IMR-90 (cell line): ENCODE data around the gene UGT1A4. TPM values are rescaled to one million over a fixed set of nuclear protein-coding genes. Genes with fewer than 3 reads are reported as not detected.

ENCODE experiments used
- ATAC-seq: fragments of 200-7000 bp; cut with Tn5 transposase; 2 replicates; pipeline ENCODE4 v1.9.1; 2020; ENCODE audit warnings: low read depth, mild to moderate bottlenecking, moderate library complexity
- BruUV-seq: library from RNA; stranded (reverse); fragments of 400-500 nt; replicated peaks from 2 replicates; lab custom pipeline; 2021; lab: Mats Ljungman, UMichigan
- CTCF ChIA-PET: fragments of 300-600 bp; formaldehyde crosslinking; extraction: SDS; loops from one replicate; lab custom pipeline; 2021; ENCODE audit warnings: antibody characterized with exemption; lab: Yijun Ruan, JAX
- POLR2A ChIA-PET: fragments of 300-600 bp; sonication (Branson Sonifier 250); formaldehyde crosslinking; loops from one replicate; lab custom pipeline; 2022; ENCODE audit warnings: antibody characterized with exemption; ENCODE audit not compliant: unreplicated experiment; lab: Charles Lee
- DNase-seq: peaks from one replicate; pipeline ENCODE4 v3.0.0; 2013
- H2AFZ ChIP-seq: replicated peaks from 2 replicates; pipeline ENCODE3; 2013; ENCODE audit warnings: low read length, mild to moderate bottlenecking; ENCODE audit not compliant: poor library complexity
- H2AK5ac ChIP-seq: 2 replicates; pipeline ENCODE4 v1.6.1; 2013; ENCODE audit warnings: low read depth, low read length, inconsistent platforms
- H2AK9ac ChIP-seq: replicated peaks from 2 replicates; pipeline ENCODE3; 2013; ENCODE audit warnings: mild to moderate bottlenecking, low read depth, low read length, moderate library complexity; ENCODE audit not compliant: poor library complexity
- H2BK120ac ChIP-seq: 2 replicates; pipeline ENCODE4 v1.6.1; 2013; ENCODE audit warnings: low read depth, low read length, inconsistent platforms
- H2BK15ac ChIP-seq: 3 replicates; pipeline ENCODE4 v1.6.1; 2013; ENCODE audit warnings: low read depth, low read length, inconsistent platforms
- H2BK20ac ChIP-seq: 2 replicates; pipeline ENCODE4 v1.6.1; 2013; ENCODE audit warnings: low read depth, mild to moderate bottlenecking, inconsistent platforms, low read length, moderate library complexity
- H2BK5ac ChIP-seq: 2 replicates; pipeline ENCODE4 v1.6.1; 2013; ENCODE audit warnings: mild to moderate bottlenecking, low read depth, low read length, inconsistent platforms; ENCODE audit not compliant: poor library complexity, severe bottlenecking
- H3K14ac ChIP-seq: replicated peaks from 2 replicates; pipeline ENCODE4 v1.6.1; 2013; ENCODE audit warnings: low read depth, low read length, inconsistent platforms
- H3K18ac ChIP-seq: 2 replicates; pipeline ENCODE4 v1.6.1; 2013; ENCODE audit warnings: low read depth, low read length, control low read depth
- H3K23ac ChIP-seq: 2 replicates; pipeline ENCODE4 v1.6.1; 2013; ENCODE audit warnings: low read depth, low read length, inconsistent platforms
- H3K27ac ChIP-seq: 2 replicates; pipeline ENCODE4 v1.5.1; 2013; ENCODE audit warnings: mild to moderate bottlenecking, control low read depth, low read length; ENCODE audit not compliant: insufficient read depth
- H3K27me3 ChIP-seq: 2 replicates; pipeline ENCODE4 v1.6.1; 2013; ENCODE audit warnings: low read length; ENCODE audit not compliant: control insufficient read depth, insufficient read depth
- H3K36me3 ChIP-seq: 2 replicates; pipeline ENCODE4 v1.6.1; 2013; ENCODE audit warnings: low read length, mixed read lengths; ENCODE audit not compliant: control insufficient read depth, insufficient read depth
- H3K4ac ChIP-seq: 2 replicates; pipeline ENCODE4 v1.6.1; 2013; ENCODE audit warnings: low read depth, low read length, inconsistent platforms
- H3K4me1 ChIP-seq: 2 replicates; pipeline ENCODE4 v1.6.1; 2013; ENCODE audit warnings: low read length, mixed read lengths; ENCODE audit not compliant: control insufficient read depth, insufficient read depth
- H3K4me2 ChIP-seq: 2 replicates; pipeline ENCODE4 v1.6.1; 2013; ENCODE audit warnings: low read depth, mild to moderate bottlenecking, control low read depth, low read length, moderate library complexity
- H3K4me3 ChIP-seq: 2 replicates; pipeline ENCODE4 v1.5.1; 2013; ENCODE audit warnings: low read depth, mild to moderate bottlenecking, control low read depth, low read length, moderate library complexity; ENCODE audit not compliant: insufficient read depth
- H3K56ac ChIP-seq: 2 replicates; pipeline ENCODE4 v1.6.1; 2013; ENCODE audit warnings: low read length, inconsistent platforms; ENCODE audit not compliant: insufficient read depth; ENCODE audit errors: extremely low read depth
- H3K79me1 ChIP-seq, 2 experiments: 2 replicates each; pipeline ENCODE4 v1.6.1; 2013; ENCODE audit warnings: low read length in 2 of 2, inconsistent platforms in 1 of 2, low read depth in 1 of 2
- H3K9ac ChIP-seq: 2 replicates; pipeline ENCODE4 v1.6.1; 2013; ENCODE audit warnings: low read depth, low read length, control low read depth
- H3K9me1 ChIP-seq: 2 replicates; pipeline ENCODE4 v1.6.1; 2013; ENCODE audit warnings: low read length, inconsistent platforms; ENCODE audit not compliant: insufficient read depth
- H3K9me3 ChIP-seq: 2 replicates; pipeline ENCODE4 v1.6.1; 2013; ENCODE audit warnings: low read length; ENCODE audit not compliant: control insufficient read depth, insufficient read depth
- H4K20me1 ChIP-seq: 2 replicates; pipeline ENCODE4 v1.6.1; 2013; ENCODE audit warnings: low read length, inconsistent platforms; ENCODE audit not compliant: insufficient read depth
- H4K5ac ChIP-seq: 2 replicates; pipeline ENCODE4 v1.6.1; 2013; ENCODE audit warnings: mild to moderate bottlenecking, low read depth, low read length, control low read depth
- H4K8ac ChIP-seq, 2 experiments: 2 replicates each; pipeline ENCODE4 v1.6.1; 2013; ENCODE audit warnings: low read depth in 2 of 2, low read length in 2 of 2, control low read depth in 1 of 2, inconsistent platforms in 1 of 2
- H4K91ac ChIP-seq: 2 replicates; pipeline ENCODE4 v1.6.1; 2013; ENCODE audit warnings: low read depth, low read length, inconsistent platforms; ENCODE audit not compliant: insufficient read depth
- BHLHE40 ChIP-seq: fragments of 150-350 bp; IDR thresholded peaks from 2 replicates; pipeline ENCODE4 v1.6.1; 2016; ENCODE audit warnings: mild to moderate bottlenecking, low read depth, low read length
- CEBPB ChIP-seq: IDR thresholded peaks from 2 replicates; pipeline ENCODE4 v1.6.1; 2012; ENCODE audit warnings: low read depth, low read length, improper control_type of control experiment
- FOS ChIP-seq: fragments of 150-350 bp; IDR thresholded peaks from 2 replicates; pipeline ENCODE4 v1.6.1; 2016; ENCODE audit warnings: low read depth, low read length
- MXI1 ChIP-seq: IDR thresholded peaks from 2 replicates; pipeline ENCODE4 v1.6.1; 2012; ENCODE audit warnings: low read depth, mild to moderate bottlenecking, low read length, moderate library complexity, borderline replicate concordance
- NFE2L2 ChIP-seq: fragments of 150-350 bp; IDR thresholded peaks from 2 replicates; pipeline ENCODE4 v1.6.1; 2016; ENCODE audit warnings: low read depth, mild to moderate bottlenecking, low read length
- POLR2A ChIP-seq: IDR thresholded peaks from 2 replicates; pipeline ENCODE4 v1.6.1; 2012; ENCODE audit warnings: mild to moderate bottlenecking, low read depth, low read length
- RCOR1 ChIP-seq: IDR thresholded peaks from 2 replicates; pipeline ENCODE4 v1.6.1; 2012; ENCODE audit warnings: mild to moderate bottlenecking, low read length, improper control_type of control experiment; ENCODE audit not compliant: insufficient replicate concordance
- SMC3 ChIP-seq: fragments of 150-350 bp; IDR thresholded peaks from 2 replicates; pipeline ENCODE4 v1.6.1; 2016; ENCODE audit warnings: low read depth, mild to moderate bottlenecking, antibody characterized with exemption, low read length, moderate library complexity
- WGBS, 2 experiments: methylation state at CpG; one replicate each; pipeline versions ENCODE4 v1.1.5 to v1.1.7; 2013; ENCODE audit warnings: missing lambda C conversion rate in 2 of 2; ENCODE audit not compliant: insufficient read length in 1 of 2; ENCODE audit errors: extremely low coverage in 2 of 2; 5-methylcytosine and 5-hydroxymethylcytosine counted together
- dilution Hi-C: fragments of 300-500 bp; cut with HindIII; formaldehyde crosslinking; loops from one replicate; pipeline ENCODE4 v1.14.3; 2018; ENCODE audit warnings: low sequenced_read_pairs; ENCODE audit not compliant: unreplicated experiment
- in situ Hi-C: fragments of 300-500 bp; cut with MboI; formaldehyde crosslinking; loops from 3 replicates; pipeline ENCODE4 v1.14.3; 2019; ENCODE audit warnings: low sequenced_read_pairs, inconsistent platforms, mixed read lengths
- intact Hi-C: fragments of 100-400 bp; cut with micrococcal nuclease; formaldehyde crosslinking; loops from 2 replicates; pipeline ENCODE4 v1.10.0; 2022
- polyA plus RNA-seq, 3 experiments: library from polyadenylated mRNA; depleted of rRNA; stranded (reverse); fragments of >200 nt; gene quantifications; 2 replicates each; pipeline ENCODE4 v1.2.3, GENCODE V29; 2012; ENCODE audit warnings: low replicate concordance in 1 of 3
- total RNA-seq: library from RNA; depleted of rRNA; stranded (reverse); fragments of >200 nt; gene quantifications from 2 replicates; pipeline ENCODE4 v1.2.3, GENCODE V29; 2012
- TF ChIP-seq, protein P1 (sequence below): fragments of 150-350 bp; IDR thresholded peaks from 2 replicates; pipeline ENCODE4 v1.6.1; 2017; ENCODE audit warnings: mild to moderate bottlenecking, antibody characterized with exemption, low read length, low read depth
- TF ChIP-seq, protein P2 (sequence below): conservative IDR thresholded peaks from 2 replicates; pipeline ENCODE4 v1.5.1; 2012; ENCODE audit warnings: mild to moderate bottlenecking, low read depth, low read length, improper control_type of control experiment

The UGT1A4 gene
- total and polyA plus RNA-seq, 2 of the 4 experiments (the other 2 are of a cell fraction) = not detected

DNA sequence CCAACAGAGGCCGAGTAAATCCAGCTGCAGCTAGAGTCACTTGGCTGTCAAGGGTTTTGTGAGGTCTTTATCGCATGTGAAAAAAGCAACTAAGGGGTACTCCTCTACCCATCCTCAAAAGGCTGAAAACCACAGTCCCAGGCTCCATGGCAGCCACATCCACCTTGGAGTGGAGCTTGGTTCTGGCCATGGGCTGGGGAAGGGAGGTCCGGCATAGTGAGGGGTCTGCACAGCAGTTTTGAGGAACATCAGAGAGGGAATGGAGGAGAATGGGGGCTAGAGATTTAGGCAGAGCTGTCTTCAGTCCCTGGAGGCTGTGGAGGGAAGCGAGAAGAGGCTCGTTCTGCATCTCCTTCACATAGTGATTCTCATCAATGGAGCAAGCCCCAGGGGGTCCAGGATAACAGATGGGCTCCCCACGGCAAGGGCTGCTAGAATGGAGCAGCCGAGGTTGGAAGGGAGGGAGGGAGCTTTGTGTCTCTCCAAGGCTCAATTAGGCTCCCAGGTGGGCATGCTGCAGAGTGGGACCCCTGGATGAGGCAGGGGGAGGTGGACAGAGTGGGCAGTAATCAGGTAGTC is 80.6 kb downstream of the UGT1A4 start:
- POLR2A ChIA-PET = no interaction called here
- BruUV-seq = no TSS peak
- ATAC-seq = no peak

More for the DNA sequence above, 80.6 kb downstream of the UGT1A4 start:
- H2AFZ ChIP-seq = no peak overlapping the region
- H4K8ac ChIP-seq = no peak overlapping the region
- H3K9ac ChIP-seq = no peak overlapping the region
- H3K18ac ChIP-seq = no peak overlapping the region
- H3K14ac ChIP-seq = no peak overlapping the region
- H3K4ac ChIP-seq = no peak overlapping the region
- H3K4me3 ChIP-seq = no peak overlapping the region
- H2BK5ac ChIP-seq = no peak overlapping the region
- TF ChIP-seq POLR2A (no peak), NFE2L2 (no peak), CEBPB (no peak), BHLHE40 (no peak), SMC3 (no peak), RCOR1 (no peak), MXI1 (no peak), FOS (no peak)
- TF ChIP-seq, protein P1, sequence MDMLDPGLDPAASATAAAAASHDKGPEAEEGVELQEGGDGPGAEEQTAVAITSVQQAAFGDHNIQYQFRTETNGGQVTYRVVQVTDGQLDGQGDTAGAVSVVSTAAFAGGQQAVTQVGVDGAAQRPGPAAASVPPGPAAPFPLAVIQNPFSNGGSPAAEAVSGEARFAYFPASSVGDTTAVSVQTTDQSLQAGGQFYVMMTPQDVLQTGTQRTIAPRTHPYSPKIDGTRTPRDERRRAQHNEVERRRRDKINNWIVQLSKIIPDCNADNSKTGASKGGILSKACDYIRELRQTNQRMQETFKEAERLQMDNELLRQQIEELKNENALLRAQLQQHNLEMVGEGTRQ = no peak
- TF ChIP-seq, protein P2, sequence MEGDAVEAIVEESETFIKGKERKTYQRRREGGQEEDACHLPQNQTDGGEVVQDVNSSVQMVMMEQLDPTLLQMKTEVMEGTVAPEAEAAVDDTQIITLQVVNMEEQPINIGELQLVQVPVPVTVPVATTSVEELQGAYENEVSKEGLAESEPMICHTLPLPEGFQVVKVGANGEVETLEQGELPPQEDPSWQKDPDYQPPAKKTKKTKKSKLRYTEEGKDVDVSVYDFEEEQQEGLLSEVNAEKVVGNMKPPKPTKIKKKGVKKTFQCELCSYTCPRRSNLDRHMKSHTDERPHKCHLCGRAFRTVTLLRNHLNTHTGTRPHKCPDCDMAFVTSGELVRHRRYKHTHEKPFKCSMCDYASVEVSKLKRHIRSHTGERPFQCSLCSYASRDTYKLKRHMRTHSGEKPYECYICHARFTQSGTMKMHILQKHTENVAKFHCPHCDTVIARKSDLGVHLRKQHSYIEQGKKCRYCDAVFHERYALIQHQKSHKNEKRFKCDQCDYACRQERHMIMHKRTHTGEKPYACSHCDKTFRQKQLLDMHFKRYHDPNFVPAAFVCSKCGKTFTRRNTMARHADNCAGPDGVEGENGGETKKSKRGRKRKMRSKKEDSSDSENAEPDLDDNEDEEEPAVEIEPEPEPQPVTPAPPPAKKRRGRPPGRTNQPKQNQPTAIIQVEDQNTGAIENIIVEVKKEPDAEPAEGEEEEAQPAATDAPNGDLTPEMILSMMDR = no peak
- no peak for DNase-seq
- no peaks in the 10 kb centered on the region; the same call in 1 of the 2 replicates for H3K9me3 ChIP-seq
- H3K4me1 ChIP-seq = no peaks in the 10 kb centered on the region
- H2AK5ac ChIP-seq = no peak overlapping the region
- in situ Hi-C loops = no loop called here
- no peak overlapping the region for H2BK20ac ChIP-seq
- H3K36me3 ChIP-seq = no peaks in the 10 kb centered on the region
- dilution Hi-C loops = no loop called here
- H3K27me3 ChIP-seq = peaks cover 16% of the 10 kb centered on the region
- H4K20me1 ChIP-seq = no peaks in the 10 kb centered on the region
- H3K4me2 ChIP-seq = no peak overlapping the region
- no peak overlapping the region for H2AK9ac ChIP-seq
- no peaks in the 10 kb centered on the region for H3K79me1 ChIP-seq
- H3K27ac ChIP-seq = no peak overlapping the region
- CTCF ChIA-PET = no interaction called here
- no peak overlapping the region for H2BK15ac ChIP-seq
- no peak overlapping the region for H3K23ac ChIP-seq
- H3K56ac ChIP-seq = no peak overlapping the region
- H4K91ac ChIP-seq = no peak overlapping the region
- H2BK120ac ChIP-seq = no peak overlapping the region
- intact Hi-C loops = no loop called here
- no peaks in the 10 kb centered on the region for H3K9me1 ChIP-seq
- no peak overlapping the region for H4K5ac ChIP-seq
- 80% methylated on average over 1 of the region's 7 CpGs; no CpG with 5 or more reads in 1 of the 2 experiments for WGBS, 2 experiments
